ENCODE data around the gene CDH4.
"Not testable (repeated sequence)": the region's sequence is repeated elsewhere in the genome, so short reads cannot be mapped to it uniquely, and the experiment has no call there.

The CDH4 gene

GRCh38 chr20:61964675-61965605 is 712.9 kb downstream of the CDH4 start:
- H3K9me3 ChIP-seq (ENCODE audit: control insufficient read depth in 1 of 2, low read length in 2 of 2): no peaks in the 10 kb centered on the region
- no peak overlapping the region for H3K27ac ChIP-seq (ENCODE audit: low read length)
- no peaks in the 10 kb centered on the region for H3K36me3 ChIP-seq (ENCODE audit: control insufficient read depth in 1 of 2, insufficient read depth in 2 of 2, low read length in 2 of 2)
- H3K27me3 ChIP-seq (ENCODE audit: low read depth, low read length): peaks cover 7% of the 10 kb centered on the region
- no peak overlapping the region for H3K4me3 ChIP-seq (ENCODE audit: low read depth in 1 of 2, low read length in 2 of 2)
- H3K4me1 ChIP-seq (ENCODE audit: control insufficient read depth in 1 of 2, insufficient read depth in 2 of 2, low read length in 2 of 2): peaks cover 0 to 3% of the 10 kb centered on the region in 2 donors

GRCh38 chr20:61965606-61966491 is 713.8 kb downstream of the CDH4 start:
- Histone ChIP-seq H3K27ac (ENCODE audit: low read length) (no peak overlapping the region), H3K27me3 (ENCODE audit: low read depth, low read length) (peaks cover 7% of the 10 kb centered on the region), H3K9me3 (ENCODE audit: control insufficient read depth in 1 of 2, low read length in 2 of 2) (no peaks in the 10 kb centered on the region), H3K4me1 (ENCODE audit: control insufficient read depth in 1 of 2, insufficient read depth in 2 of 2, low read length in 2 of 2) (peaks cover 0 to 3% of the 10 kb centered on the region in 2 donors), H3K36me3 (ENCODE audit: control insufficient read depth in 1 of 2, insufficient read depth in 2 of 2, low read length in 2 of 2) (no peaks in the 10 kb centered on the region), H3K4me3 (ENCODE audit: low read depth in 1 of 2, low read length in 2 of 2) (no peak overlapping the region)

GRCh38 chr20:61966492-61967244 is 714.6 kb downstream of the CDH4 start:
- Histone ChIP-seq H3K27ac (ENCODE audit: low read length) (no peak overlapping the region), H3K4me3 (ENCODE audit: low read depth in 1 of 2, low read length in 2 of 2) (no peak overlapping the region), H3K36me3 (ENCODE audit: control insufficient read depth in 1 of 2, insufficient read depth in 2 of 2, low read length in 2 of 2) (no peaks in the 10 kb centered on the region), H3K4me1 (ENCODE audit: control insufficient read depth in 1 of 2, insufficient read depth in 2 of 2, low read length in 2 of 2) (peaks cover 0 to 3% of the 10 kb centered on the region in 2 donors), H3K9me3 (ENCODE audit: control insufficient read depth in 1 of 2, low read length in 2 of 2) (no peaks in the 10 kb centered on the region), H3K27me3 (ENCODE audit: low read depth, low read length) (peaks cover 7% of the 10 kb centered on the region)

GRCh38 chr20:61967300-61967699 is 715.2 kb downstream of the CDH4 start:
- H3K36me3 ChIP-seq (ENCODE audit: control insufficient read depth in 1 of 2, insufficient read depth in 2 of 2, low read length in 2 of 2): peaks cover 1 to 2% of the 10 kb centered on the region in 2 donors
- no peaks in the 10 kb centered on the region for H3K9me3 ChIP-seq (ENCODE audit: control insufficient read depth in 1 of 2, low read length in 2 of 2)
- peaks cover 0 to 3% of the 10 kb centered on the region in 2 donors for H3K4me1 ChIP-seq (ENCODE audit: control insufficient read depth in 1 of 2, insufficient read depth in 2 of 2, low read length in 2 of 2)
- H3K4me3 ChIP-seq (ENCODE audit: low read depth in 1 of 2, low read length in 2 of 2): no peak overlapping the region
- peaks cover 7% of the 10 kb centered on the region for H3K27me3 ChIP-seq (ENCODE audit: low read depth, low read length)
- no peak overlapping the region for H3K27ac ChIP-seq (ENCODE audit: low read length)

GRCh38 chr20:61968036-61968810 is 716.2 kb downstream of the CDH4 start:
- peaks cover 7% of the 10 kb centered on the region for H3K27me3 ChIP-seq (ENCODE audit: low read depth, low read length)
- no peak overlapping the region for H3K4me3 ChIP-seq (ENCODE audit: low read depth in 1 of 2, low read length in 2 of 2)
- no peak overlapping the region for H3K27ac ChIP-seq (ENCODE audit: low read length)

GRCh38 chr20:61968932-61969331 is 716.9 kb downstream of the CDH4 start:
- Histone ChIP-seq H3K36me3 (ENCODE audit: control insufficient read depth in 1 of 2, insufficient read depth in 2 of 2, low read length in 2 of 2) (peaks cover 17 to 19% of the 10 kb centered on the region in 2 donors), H3K4me1 (ENCODE audit: control insufficient read depth in 1 of 2, insufficient read depth in 2 of 2, low read length in 2 of 2) (peaks cover 0 to 3% of the 10 kb centered on the region in 2 donors), H3K4me3 (ENCODE audit: low read depth in 1 of 2, low read length in 2 of 2) (no peak overlapping the region), H3K27ac (ENCODE audit: low read length) (no peak overlapping the region), H3K27me3 (ENCODE audit: low read depth, low read length) (peaks cover 7% of the 10 kb centered on the region), H3K9me3 (ENCODE audit: control insufficient read depth in 1 of 2, low read length in 2 of 2) (no peaks in the 10 kb centered on the region)

More at GRCh38 chr20:61968036-61968810, 716.2 kb downstream of the CDH4 start:
- H3K36me3 ChIP-seq (ENCODE audit: control insufficient read depth in 1 of 2, insufficient read depth in 2 of 2, low read length in 2 of 2): peaks cover 10 to 11% of the 10 kb centered on the region in 2 donors
- H3K9me3 ChIP-seq (ENCODE audit: control insufficient read depth in 1 of 2, low read length in 2 of 2): no peaks in the 10 kb centered on the region
- peaks cover 0 to 3% of the 10 kb centered on the region in 2 donors for H3K4me1 ChIP-seq (ENCODE audit: control insufficient read depth in 1 of 2, insufficient read depth in 2 of 2, low read length in 2 of 2)

- Histone ChIP-seq H3K27ac (ENCODE audit: low read length) (no peak overlapping the region), H3K4me1 (ENCODE audit: control insufficient read depth in 1 of 2, insufficient read depth in 2 of 2, low read length in 2 of 2) (peaks cover 0 to 3% of the 10 kb centered on the region in 2 donors), H3K36me3 (ENCODE audit: control insufficient read depth in 1 of 2, insufficient read depth in 2 of 2, low read length in 2 of 2) (peaks cover 20 to 26% of the 10 kb centered on the region in 2 donors)
Observed at GRCh38 chr20:61969806-61970205, 717.7 kb downstream of the CDH4 start.

GRCh38 chr20:61970357-61970756 is 718.3 kb downstream of the CDH4 start:
- Histone ChIP-seq H3K36me3 (ENCODE audit: control insufficient read depth in 1 of 2, insufficient read depth in 2 of 2, low read length in 2 of 2) (peaks cover 20 to 26% of the 10 kb centered on the region in 2 donors), H3K27me3 (ENCODE audit: low read depth, low read length) (peaks cover 7% of the 10 kb centered on the region)

More at GRCh38 chr20:61969806-61970205, 717.7 kb downstream of the CDH4 start:
- Histone ChIP-seq H3K9me3 (ENCODE audit: control insufficient read depth in 1 of 2, low read length in 2 of 2) (no peaks in the 10 kb centered on the region), H3K4me3 (ENCODE audit: low read depth in 1 of 2, low read length in 2 of 2) (no peak overlapping the region), H3K27me3 (ENCODE audit: low read depth, low read length) (peaks cover 7% of the 10 kb centered on the region)

GRCh38 chr20:61971595-61971994 is 719.5 kb downstream of the CDH4 start:
- H3K4me1 ChIP-seq (ENCODE audit: control insufficient read depth in 1 of 2, insufficient read depth in 2 of 2, low read length in 2 of 2); H3K4me3 ChIP-seq (ENCODE audit: low read depth in 1 of 2, low read length in 2 of 2); H3K27me3 ChIP-seq (ENCODE audit: low read depth, low read length); H3K9me3 ChIP-seq (ENCODE audit: control insufficient read depth in 1 of 2, low read length in 2 of 2); H3K27ac ChIP-seq (ENCODE audit: low read length): not testable (repeated sequence)
- H3K36me3 ChIP-seq (ENCODE audit: control insufficient read depth in 1 of 2, insufficient read depth in 2 of 2, low read length in 2 of 2): peaks cover 20 to 32% of the 10 kb centered on the region in 2 donors

More at GRCh38 chr20:61970357-61970756, 718.3 kb downstream of the CDH4 start:
- H3K9me3 ChIP-seq (ENCODE audit: control insufficient read depth in 1 of 2, low read length in 2 of 2): no peaks in the 10 kb centered on the region
- no peak overlapping the region for H3K27ac ChIP-seq (ENCODE audit: low read length)
- H3K4me1 ChIP-seq (ENCODE audit: control insufficient read depth in 1 of 2, insufficient read depth in 2 of 2, low read length in 2 of 2): peaks cover 0 to 3% of the 10 kb centered on the region in 2 donors
- H3K4me3 ChIP-seq (ENCODE audit: low read depth in 1 of 2, low read length in 2 of 2): no peak overlapping the region
